Anterior cingulate cortex (tissue), 58 donors: ENCODE results near the gene UCK2.
A peak's percentile ranks its signal among the peaks of the same experiment; 100 is the strongest.

ENCODE experiments used
- DNase-seq, 58 donors: peaks; one replicate each; lab custom pipeline; 2025; lab: John Stamatoyannopoulos, UW

The UCK2 gene

GRCh38 chr1:165897326-165898303 is 70.2 kb downstream of the UCK2 start:
- no peak for DNase-seq

GRCh38 chr1:165898837-165899236 is 71.4 kb downstream of the UCK2 start:
- peak in 4 of 58 donors; percentile 3 to 10 (median 7) for DNase-seq

- DNase-seq, result no peak
Observed at GRCh38 chr1:165899461-165899941, 72.1 kb downstream of the UCK2 start.

GRCh38 chr1:165900576-165901380 is 73.4 kb downstream of the UCK2 start:
- DNase-seq, result no peak

- DNase-seq, result no peak
Observed at GRCh38 chr1:165902565-165902964, 75.2 kb downstream of the UCK2 start.

- no peak for DNase-seq
Observed at GRCh38 chr1:165903672-165904071, 76.3 kb downstream of the UCK2 start.

GRCh38 chr1:165904948-165905347 is 77.5 kb downstream of the UCK2 start:
- no peak for DNase-seq

GRCh38 chr1:165905853-165906252 is 78.4 kb downstream of the UCK2 start:
- no peak for DNase-seq

- no peak for DNase-seq
Observed at GRCh38 chr1:165907256-165907857, 79.9 kb downstream of the UCK2 start.

- DNase-seq, result no peak
Observed at GRCh38 chr1:165910764-165911421, 83.5 kb downstream of the UCK2 start.

- no peak for DNase-seq
Observed at GRCh38 chr1:165911609-165912281, 84.3 kb downstream of the UCK2 start.

GRCh38 chr1:165912638-165913037 is 85.2 kb downstream of the UCK2 start:
- no peak for DNase-seq

GRCh38 chr1:165914136-165914798 is 86.9 kb downstream of the UCK2 start:
- DNase-seq, result peak in 46 of 58 donors; percentile 4 to 74 (median 38)

GRCh38 chr1:165915480-165915879 is 88.1 kb downstream of the UCK2 start:
- DNase-seq, result no peak

- DNase-seq, result no peak
Observed at GRCh38 chr1:165915932-165916348, 88.5 kb downstream of the UCK2 start.

GRCh38 chr1:165917166-165917565 is 89.8 kb downstream of the UCK2 start:
- no peak for DNase-seq

GRCh38 chr1:165924117-165924516 is 96.7 kb downstream of the UCK2 start:
- no peak for DNase-seq

GRCh38 chr1:165925498-165926079 is 98.2 kb downstream of the UCK2 start:
- no peak for DNase-seq

GRCh38 chr1:165927169-165927568 is 99.8 kb downstream of the UCK2 start:
- DNase-seq, result no peak
